HepG2 (cell line): Measurements from ENCODE around the gene PSMA2. TPM values are rescaled to one million over a fixed set of nuclear protein-coding genes. Genes with fewer than 3 reads are reported as not detected.
A peak's percentile ranks its signal among the peaks of the same experiment; 100 is the strongest.

Experiments used
- CBX5 ChIP-seq: sonication (generic); formaldehyde crosslinking; IDR thresholded peaks from 2 replicates; pipeline ENCODE4 v1.4.0; 2020; ENCODE audit warnings: missing genetic modification reagents, borderline replicate concordance
- EEA1 ChIP-seq: sonication (generic); formaldehyde crosslinking; IDR thresholded peaks from 2 replicates; pipeline ENCODE4 v1.5.1; 2020; ENCODE audit warnings: mild to moderate bottlenecking, missing genetic modification reagents, borderline replicate concordance
- GFI1 ChIP-seq: sonication (generic); formaldehyde crosslinking; IDR thresholded peaks from 2 replicates; pipeline ENCODE4 v1.5.0; 2020; ENCODE audit warnings: missing genetic modification reagents, mild to moderate bottlenecking, borderline replicate concordance
- MIER3 ChIP-seq: IDR thresholded peaks from 2 replicates; pipeline ENCODE4 v1.6.1; 2016; ENCODE audit warnings: missing compliant biosample characterization, borderline replicate concordance
- PHF21A ChIP-seq: sonication (generic); formaldehyde crosslinking; IDR thresholded peaks from 2 replicates; pipeline ENCODE4 v1.5.0; 2020; ENCODE audit warnings: mild to moderate bottlenecking, missing genetic modification reagents
- U2AF2 ChIP-seq: fragments of 200-400 bp; formaldehyde crosslinking; IDR thresholded peaks from 2 replicates; pipeline ENCODE4 v1.6.1; 2017; ENCODE audit warnings: low read depth, mild to moderate bottlenecking, low read length
- ZBTB21 ChIP-seq: sonication (generic); formaldehyde crosslinking; IDR thresholded peaks from 2 replicates; pipeline ENCODE4 v1.4.0; 2020; ENCODE audit warnings: missing genetic modification reagents
- ZFP41 ChIP-seq: sonication (generic); formaldehyde crosslinking; IDR thresholded peaks from 2 replicates; pipeline ENCODE4 v1.4.0; 2020; ENCODE audit warnings: mild to moderate bottlenecking, missing genetic modification reagents, borderline replicate concordance
- ZNF33B ChIP-seq: sonication (generic); formaldehyde crosslinking; IDR thresholded peaks from 2 replicates; pipeline ENCODE4 v1.5.1; 2020; ENCODE audit warnings: mild to moderate bottlenecking, missing genetic modification reagents
- ZNF367 ChIP-seq: sonication (generic); formaldehyde crosslinking; IDR thresholded peaks from 2 replicates; pipeline ENCODE4 v1.4.0; 2020; ENCODE audit warnings: missing genetic modification reagents, borderline replicate concordance
- ZNF784 ChIP-seq: sonication (generic); formaldehyde crosslinking; IDR thresholded peaks from 2 replicates; pipeline ENCODE4 v1.5.1; 2020; ENCODE audit warnings: missing genetic modification reagents, mild to moderate bottlenecking, borderline replicate concordance
- ZNF879 ChIP-seq: sonication (generic); formaldehyde crosslinking; IDR thresholded peaks from 2 replicates; pipeline ENCODE4 v1.8.1; 2023; ENCODE audit warnings: missing genetic modification reagents
- polyA plus RNA-seq, 8 experiments: library from polyadenylated mRNA; depleted of rRNA in 3 of 8; stranded (reverse) in 7 of 8; unstranded in 1 of 8; fragments of >200 nt; fragmentation: Illumina TruSeq in 4 of 8; extraction: Trizol in 4 of 8; gene quantifications; 2 replicates each; pipeline versions ENCODE4 v1.2.1 to v1.2.3, GENCODE V29; 2011 to 2016; ENCODE audit warnings: low read depth in 4 of 8, missing spikeins in 1 of 8, mixed read lengths in 1 of 8; ENCODE audit not compliant: insufficient read depth in 1 of 8
- total RNA-seq, 5 experiments: library from RNA; depleted of rRNA; stranded (reverse); fragments of >200 nt; fragmentation: Illumina TruSeq; extraction: Trizol; gene quantifications; 2 replicates each; pipeline ENCODE4 v1.2.3, GENCODE V29; 2016; ENCODE audit warnings: low read depth in 1 of 5
- TF ChIP-seq, protein P1 (sequence below): sonication (generic); formaldehyde crosslinking; IDR thresholded peaks from 2 replicates; pipeline ENCODE4 v1.5.1; 2020; ENCODE audit warnings: mild to moderate bottlenecking, missing genetic modification reagents
- TF ChIP-seq, protein P2 (sequence below): sonication (generic); formaldehyde crosslinking; IDR thresholded peaks from 2 replicates; pipeline ENCODE4 v1.4.0; 2020; ENCODE audit warnings: mild to moderate bottlenecking, missing genetic modification reagents, borderline replicate concordance
- TF ChIP-seq, protein P3 (sequence below): sonication (generic); formaldehyde crosslinking; IDR thresholded peaks from 2 replicates; pipeline ENCODE4 v1.4.0; 2020; ENCODE audit warnings: missing genetic modification reagents; ENCODE audit errors: not compliant biosample characterization
- TF ChIP-seq, protein P4 (sequence below): sonication (generic); formaldehyde crosslinking; IDR thresholded peaks from 2 replicates; pipeline ENCODE4 v1.8.0; 2022; ENCODE audit warnings: mild to moderate bottlenecking, missing genetic modification reagents, borderline replicate concordance

PSMA2 gene
- total and polyA plus RNA-seq, 2 of the 13 experiments (the other 11 are each of a cell fraction or from before 2014, with no cell fraction given), result 125 to 266 TPM

DNA sequence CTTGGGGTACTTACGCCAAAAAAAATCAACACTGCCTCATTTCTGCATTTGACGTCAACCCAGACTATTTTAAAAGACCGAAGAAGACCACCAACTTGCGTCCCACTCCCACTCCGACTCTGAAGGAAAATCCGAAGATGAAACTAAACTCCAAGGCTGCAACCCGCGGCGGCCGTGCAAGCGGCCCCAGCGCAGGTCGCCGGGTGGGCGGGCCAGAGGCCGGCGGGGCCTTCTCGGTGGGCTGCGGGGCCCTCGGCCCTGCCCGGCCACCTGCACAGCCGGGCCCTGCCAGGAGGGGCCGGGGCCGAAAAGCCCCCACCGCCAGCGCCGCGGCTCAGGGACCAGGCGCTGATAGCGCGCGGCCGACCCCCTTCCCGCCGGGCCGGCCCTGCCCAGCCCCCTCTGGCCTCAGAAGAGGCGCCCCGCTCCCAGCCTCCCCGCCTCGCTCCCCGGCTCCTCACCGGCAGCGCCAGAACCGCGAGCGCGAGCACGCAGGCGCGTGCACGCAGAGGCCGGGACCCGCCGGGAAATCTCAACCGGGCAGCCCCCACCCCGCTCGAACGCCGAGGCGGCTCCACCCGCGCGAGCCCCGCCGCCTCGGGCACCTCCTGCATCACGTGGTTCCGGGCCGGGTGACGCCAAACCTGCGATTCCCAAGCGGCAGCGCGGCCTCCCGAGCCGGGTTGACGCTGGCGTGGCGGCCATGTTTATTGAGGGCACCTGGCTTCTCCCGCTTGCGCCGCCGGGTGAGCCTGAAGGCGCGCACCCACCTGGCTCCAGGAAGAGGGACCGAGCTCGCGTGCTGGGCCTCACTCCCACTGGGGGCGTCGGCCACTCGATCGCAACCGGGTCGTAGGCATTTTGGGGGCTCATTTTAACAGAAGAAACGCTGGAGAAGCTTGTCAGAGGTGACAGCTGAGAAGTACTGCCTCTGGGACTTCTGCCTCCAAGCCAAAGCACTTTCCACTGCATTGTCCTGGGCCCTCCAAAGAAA is 20.2 kb downstream of the PSMA2 start, which contains the start of gene C7orf25 (continued):
- TF ChIP-seq, protein P1, sequence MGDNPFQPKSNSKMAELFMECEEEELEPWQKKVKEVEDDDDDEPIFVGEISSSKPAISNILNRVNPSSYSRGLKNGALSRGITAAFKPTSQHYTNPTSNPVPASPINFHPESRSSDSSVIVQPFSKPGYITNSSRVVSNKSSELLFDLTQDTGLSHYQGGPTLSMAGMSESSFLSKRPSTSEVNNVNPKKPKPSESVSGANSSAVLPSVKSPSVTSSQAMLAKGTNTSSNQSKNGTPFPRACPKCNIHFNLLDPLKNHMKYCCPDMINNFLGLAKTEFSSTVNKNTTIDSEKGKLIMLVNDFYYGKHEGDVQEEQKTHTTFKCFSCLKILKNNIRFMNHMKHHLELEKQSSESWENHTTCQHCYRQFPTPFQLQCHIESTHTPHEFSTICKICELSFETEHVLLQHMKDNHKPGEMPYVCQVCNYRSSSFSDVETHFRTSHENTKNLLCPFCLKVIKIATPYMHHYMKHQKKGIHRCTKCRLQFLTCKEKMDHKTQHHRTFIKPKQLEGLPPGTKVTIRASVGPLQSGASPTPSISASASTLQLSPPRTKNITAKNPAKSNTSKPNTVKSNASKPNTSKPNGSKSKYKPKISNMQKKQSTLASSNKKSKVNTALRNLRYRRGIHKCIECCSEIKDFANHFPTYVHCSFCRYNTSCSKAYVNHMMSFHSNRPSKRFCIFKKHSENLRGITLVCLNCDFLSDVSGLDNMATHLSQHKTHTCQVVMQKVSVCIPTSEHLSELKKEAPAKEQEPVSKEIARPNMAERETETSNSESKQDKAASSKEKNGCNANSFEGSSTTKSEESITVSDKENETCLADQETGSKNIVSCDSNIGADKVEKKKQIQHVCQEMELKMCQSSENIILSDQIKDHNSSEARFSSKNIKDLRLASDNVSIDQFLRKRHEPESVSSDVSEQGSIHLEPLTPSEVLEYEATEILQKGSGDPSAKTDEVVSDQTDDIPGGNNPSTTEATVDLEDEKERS (CRISPR knock-in tag), result peak; percentile 34; the same call in 1 of the 2 replicates
- no peak for TF ChIP-seq ZNF879 (CRISPR knock-in tag)
- TF ChIP-seq ZFP41 (CRISPR knock-in tag), result peak; percentile 98
- TF ChIP-seq, protein P2, sequence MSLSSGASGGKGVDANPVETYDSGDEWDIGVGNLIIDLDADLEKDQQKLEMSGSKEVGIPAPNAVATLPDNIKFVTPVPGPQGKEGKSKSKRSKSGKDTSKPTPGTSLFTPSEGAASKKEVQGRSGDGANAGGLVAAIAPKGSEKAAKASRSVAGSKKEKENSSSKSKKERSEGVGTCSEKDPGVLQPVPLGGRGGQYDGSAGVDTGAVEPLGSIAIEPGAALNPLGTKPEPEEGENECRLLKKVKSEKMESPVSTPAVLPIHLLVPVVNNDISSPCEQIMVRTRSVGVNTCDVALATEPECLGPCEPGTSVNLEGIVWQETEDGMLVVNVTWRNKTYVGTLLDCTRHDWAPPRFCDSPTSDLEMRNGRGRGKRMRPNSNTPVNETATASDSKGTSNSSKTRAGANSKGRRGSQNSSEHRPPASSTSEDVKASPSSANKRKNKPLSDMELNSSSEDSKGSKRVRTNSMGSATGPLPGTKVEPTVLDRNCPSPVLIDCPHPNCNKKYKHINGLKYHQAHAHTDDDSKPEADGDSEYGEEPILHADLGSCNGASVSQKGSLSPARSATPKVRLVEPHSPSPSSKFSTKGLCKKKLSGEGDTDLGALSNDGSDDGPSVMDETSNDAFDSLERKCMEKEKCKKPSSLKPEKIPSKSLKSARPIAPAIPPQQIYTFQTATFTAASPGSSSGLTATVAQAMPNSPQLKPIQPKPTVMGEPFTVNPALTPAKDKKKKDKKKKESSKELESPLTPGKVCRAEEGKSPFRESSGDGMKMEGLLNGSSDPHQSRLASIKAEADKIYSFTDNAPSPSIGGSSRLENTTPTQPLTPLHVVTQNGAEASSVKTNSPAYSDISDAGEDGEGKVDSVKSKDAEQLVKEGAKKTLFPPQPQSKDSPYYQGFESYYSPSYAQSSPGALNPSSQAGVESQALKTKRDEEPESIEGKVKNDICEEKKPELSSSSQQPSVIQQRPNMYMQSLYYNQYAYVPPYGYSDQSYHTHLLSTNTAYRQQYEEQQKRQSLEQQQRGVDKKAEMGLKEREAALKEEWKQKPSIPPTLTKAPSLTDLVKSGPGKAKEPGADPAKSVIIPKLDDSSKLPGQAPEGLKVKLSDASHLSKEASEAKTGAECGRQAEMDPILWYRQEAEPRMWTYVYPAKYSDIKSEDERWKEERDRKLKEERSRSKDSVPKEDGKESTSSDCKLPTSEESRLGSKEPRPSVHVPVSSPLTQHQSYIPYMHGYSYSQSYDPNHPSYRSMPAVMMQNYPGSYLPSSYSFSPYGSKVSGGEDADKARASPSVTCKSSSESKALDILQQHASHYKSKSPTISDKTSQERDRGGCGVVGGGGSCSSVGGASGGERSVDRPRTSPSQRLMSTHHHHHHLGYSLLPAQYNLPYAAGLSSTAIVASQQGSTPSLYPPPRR (CRISPR knock-in tag), result no peak
- TF ChIP-seq ZNF33B (CRISPR knock-in tag), result no peak
- TF ChIP-seq ZNF367, result no peak; the same call in 1 of the 2 replicates
- peak; percentile 92 for TF ChIP-seq MIER3 (CRISPR knock-in tag)
- peak; percentile 54; the same call in 1 of the 2 replicates for TF ChIP-seq GFI1 (CRISPR knock-in tag)
- TF ChIP-seq ZNF784 (CRISPR knock-in tag), result peak; percentile 61; the same call in 1 of the 2 replicates
- no peak for TF ChIP-seq U2AF2
- TF ChIP-seq, protein P3, sequence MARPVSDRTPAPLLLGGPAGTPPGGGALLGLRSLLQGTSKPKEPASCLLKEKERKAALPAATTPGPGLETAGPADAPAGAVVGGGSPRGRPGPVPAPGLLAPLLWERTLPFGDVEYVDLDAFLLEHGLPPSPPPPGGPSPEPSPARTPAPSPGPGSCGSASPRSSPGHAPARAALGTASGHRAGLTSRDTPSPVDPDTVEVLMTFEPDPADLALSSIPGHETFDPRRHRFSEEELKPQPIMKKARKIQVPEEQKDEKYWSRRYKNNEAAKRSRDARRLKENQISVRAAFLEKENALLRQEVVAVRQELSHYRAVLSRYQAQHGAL (CRISPR knock-in tag), result peak; percentile 55
- TF ChIP-seq ZBTB21 (CRISPR knock-in tag), result peak; percentile 56
- no peak; the same call in 1 of the 2 replicates for TF ChIP-seq CBX5 (CRISPR knock-in tag)
- TF ChIP-seq EEA1, result peak; percentile 29; the same call in 1 of the 2 replicates
- peak; percentile 84 for TF ChIP-seq PHF21A (CRISPR knock-in tag)
- TF ChIP-seq, protein P4, sequence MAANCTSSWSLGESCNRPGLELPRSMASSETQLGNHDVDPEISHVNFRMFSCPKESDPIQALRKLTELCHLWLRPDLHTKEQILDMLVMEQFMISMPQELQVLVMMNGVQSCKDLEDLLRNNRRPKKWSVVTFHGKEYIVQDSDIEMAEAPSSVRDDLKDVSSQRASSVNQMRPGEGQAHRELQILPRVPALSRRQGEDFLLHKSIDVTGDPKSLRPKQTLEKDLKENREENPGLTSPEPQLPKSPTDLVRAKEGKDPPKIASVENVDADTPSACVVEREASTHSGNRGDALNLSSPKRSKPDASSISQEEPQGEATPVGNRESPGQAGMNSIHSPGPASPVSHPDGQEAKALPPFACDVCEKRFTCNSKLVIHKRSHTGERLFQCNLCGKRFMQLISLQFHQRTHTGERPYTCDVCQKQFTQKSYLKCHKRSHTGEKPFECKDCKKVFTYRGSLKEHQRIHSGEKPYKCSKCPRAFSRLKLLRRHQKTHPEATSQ, result peak; percentile 51; the same call in 1 of the 2 replicates
